ENCODE data around the gene RPL7A. TPM values are rescaled to one million over a fixed set of nuclear protein-coding genes. Genes with fewer than 3 reads are reported as not detected.

RPL7A gene
- total RNA-seq, 1 experiment from 2014 or later, result 2,895 TPM

- H3K4me1 ChIP-seq (ENCODE audit: insufficient read depth, low read length), result no peaks in the 10 kb centered on the region
- no peak overlapping the region for H2BK120ac ChIP-seq (ENCODE audit: low read depth, low read length, poor library complexity, severe bottlenecking)
- no peak overlapping the region for H2AK5ac ChIP-seq (ENCODE audit: insufficient read length, low read length)
- no peaks in the 10 kb centered on the region for H3K23me2 ChIP-seq (ENCODE audit: insufficient read length, low read depth, low read length, poor library complexity, severe bottlenecking)
- H3K9me3 Mint-ChIP-seq, result peaks cover 1 to 5% of the 10 kb centered on the region in 2 experiments
- H3K79me1 ChIP-seq (ENCODE audit: insufficient read depth, low read depth, low read length, poor library complexity, severe bottlenecking), result no peaks in the 10 kb centered on the region
- no peaks in the 10 kb centered on the region for H4K20me1 ChIP-seq (ENCODE audit: control insufficient read depth, insufficient read depth, insufficient read length)
- WGBS (ENCODE audit: extremely low coverage, insufficient read length, low lambda C conversion rate), result no CpG with 5 or more reads among the region's 13 CpGs
- H2BK5ac ChIP-seq (ENCODE audit: insufficient read length, low read length), result no peak overlapping the region
- H3K27ac ChIP-seq (ENCODE audit: insufficient read length, low read depth, low read length), result no peak overlapping the region
- no peak overlapping the region for H3K18ac ChIP-seq (ENCODE audit: insufficient read length, low read depth, low read length)
- H4K8ac ChIP-seq (replicated peaks; ENCODE audit: insufficient read length, low read depth, low read length), result no peak overlapping the region
- peaks cover under 1% of the 10 kb centered on the region in 3 experiments; a peak in 1 of 7 replicates for H3K36me3 Mint-ChIP-seq (ENCODE audit: insufficient read depth in 1 of 3, low read depth in 3 of 3)
- no peak overlapping the region for H2BK12ac ChIP-seq (ENCODE audit: insufficient read length, low read depth, low read length)
- no peak overlapping the region for H3K4me2 ChIP-seq (ENCODE audit: insufficient read depth, insufficient read length, low read length)
- H3K27me3 ChIP-seq (ENCODE audit: insufficient read depth, low read length), result no peaks in the 10 kb centered on the region
- H4K91ac ChIP-seq (ENCODE audit: insufficient read length, low read depth, low read length), result no peak overlapping the region
- no peak overlapping the region for H3K23ac ChIP-seq (ENCODE audit: insufficient read length, low read depth, low read length)
- peaks cover 44% of the 10 kb centered on the region for H3K27me3 Mint-ChIP-seq (ENCODE audit: low read depth)
- no peak overlapping the region for H3K4me3 Mint-ChIP-seq
- DNase-seq, result no peak
- H2AFZ ChIP-seq (ENCODE audit: low read length), result no peak overlapping the region
- H3K4me1 Mint-ChIP-seq, result peaks cover 0 to 3% of the 10 kb centered on the region in 2 experiments; a peak in 1 of 4 replicates
- H4K5ac ChIP-seq (ENCODE audit: insufficient read length, low read depth, low read length), result no peak overlapping the region
- no peak overlapping the region for H3K14ac ChIP-seq (ENCODE audit: insufficient read depth, low read length)
- no peak overlapping the region for H3K9ac ChIP-seq (ENCODE audit: extremely low read depth, insufficient read length, low read length)
- no peak overlapping the region for H2BK15ac ChIP-seq (ENCODE audit: low read depth, low read length)
- H3K4ac ChIP-seq (ENCODE audit: low read depth, low read length), result no peak overlapping the region
- TF ChIP-seq CTCF (conservative IDR thresholded peaks at IDR 0.05), result no peak
- H3K56ac ChIP-seq (ENCODE audit: insufficient read length, low read depth, low read length), result no peak overlapping the region
- no peaks in the 10 kb centered on the region for H3K9me3 ChIP-seq (ENCODE audit: control insufficient read depth, low read depth, low read length)
- H3T11ph ChIP-seq (ENCODE audit: low read length), result no peak overlapping the region
- H2BK20ac ChIP-seq (ENCODE audit: low read depth, low read length, poor library complexity, severe bottlenecking), result no peak overlapping the region
- H3K27ac Mint-ChIP-seq, result no peak overlapping the region; a peak in 1 of 7 replicates
- H3K79me2 ChIP-seq (ENCODE audit: insufficient read depth, low read length), result no peaks in the 10 kb centered on the region
Measured at GRCh38 chr9:133304158-133304470, 43.9 kb upstream of the RPL7A start.
